ENCODE results near the gene ZC3H14.

DNA sequence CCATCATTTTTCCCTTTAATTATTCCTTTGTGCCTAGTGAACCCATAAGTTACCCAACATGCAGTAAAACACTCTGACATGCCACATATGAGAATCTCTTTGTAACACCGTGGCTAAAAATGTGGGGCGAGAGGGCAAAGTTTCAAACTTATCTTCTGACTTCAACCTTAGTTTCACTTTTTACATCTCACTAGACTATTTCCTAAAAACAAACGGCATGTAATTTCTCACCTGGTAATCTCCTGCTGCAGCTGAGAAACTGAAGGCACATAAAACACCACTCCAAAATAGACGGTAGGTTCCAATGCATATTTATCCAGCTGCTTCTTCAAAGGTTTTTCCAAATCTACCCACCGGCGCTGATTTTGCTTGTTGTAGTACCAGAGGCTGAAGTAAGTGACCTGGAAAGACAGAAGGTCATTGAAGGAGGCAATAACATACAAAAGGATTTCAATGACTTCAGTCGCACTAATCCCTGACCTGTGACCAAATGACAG, 45.9 kb upstream of the ZC3H14 start:
- TF ChIP-seq EZH2phosphoT487 (IDR thresholded peaks at IDR 0.05) = no peak
- TF ChIP-seq, protein P1, sequence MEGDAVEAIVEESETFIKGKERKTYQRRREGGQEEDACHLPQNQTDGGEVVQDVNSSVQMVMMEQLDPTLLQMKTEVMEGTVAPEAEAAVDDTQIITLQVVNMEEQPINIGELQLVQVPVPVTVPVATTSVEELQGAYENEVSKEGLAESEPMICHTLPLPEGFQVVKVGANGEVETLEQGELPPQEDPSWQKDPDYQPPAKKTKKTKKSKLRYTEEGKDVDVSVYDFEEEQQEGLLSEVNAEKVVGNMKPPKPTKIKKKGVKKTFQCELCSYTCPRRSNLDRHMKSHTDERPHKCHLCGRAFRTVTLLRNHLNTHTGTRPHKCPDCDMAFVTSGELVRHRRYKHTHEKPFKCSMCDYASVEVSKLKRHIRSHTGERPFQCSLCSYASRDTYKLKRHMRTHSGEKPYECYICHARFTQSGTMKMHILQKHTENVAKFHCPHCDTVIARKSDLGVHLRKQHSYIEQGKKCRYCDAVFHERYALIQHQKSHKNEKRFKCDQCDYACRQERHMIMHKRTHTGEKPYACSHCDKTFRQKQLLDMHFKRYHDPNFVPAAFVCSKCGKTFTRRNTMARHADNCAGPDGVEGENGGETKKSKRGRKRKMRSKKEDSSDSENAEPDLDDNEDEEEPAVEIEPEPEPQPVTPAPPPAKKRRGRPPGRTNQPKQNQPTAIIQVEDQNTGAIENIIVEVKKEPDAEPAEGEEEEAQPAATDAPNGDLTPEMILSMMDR (IDR thresholded peaks at IDR 0.05) = no peak

Data from neural progenitor cell (in vitro differentiated cells).